Measurements from ENCODE around the gene ARHGAP24. TPM values are rescaled to one million over a fixed set of nuclear protein-coding genes. Genes with fewer than 3 reads are reported as not detected.
"Not testable (repeated sequence)": the region's sequence is repeated elsewhere in the genome, so short reads cannot be mapped to it uniquely, and the experiment has no call there.

Gene ARHGAP24
- total and polyA plus RNA-seq, 2 experiments from 2014 or later: 19.5 to 29.6 TPM

GRCh38 chr4:85658766-85659439 lies 184.0 kb downstream of the ARHGAP24 start:
- Histone ChIP-seq H3K4me3 (no peak overlapping the region), H3K9me3 (ENCODE audit: low read depth) (no peaks in the 10 kb centered on the region), H3K4me1 (ENCODE audit: insufficient read depth) (no peaks in the 10 kb centered on the region), H3K79me2 (no peaks in the 10 kb centered on the region), H3K27me3 (no peaks in the 10 kb centered on the region), H3K36me3 (replicated peaks; ENCODE audit: insufficient read depth, low read depth) (no peaks in the 10 kb centered on the region), H3K4me2 (no peak overlapping the region), H3K27ac (no peak overlapping the region), H4K20me1 (ENCODE audit: insufficient read depth, poor library complexity, severe bottlenecking) (no peaks in the 10 kb centered on the region), H3K9me2 (replicated peaks; ENCODE audit: insufficient read depth) (no peaks in the 10 kb centered on the region), H2AFZ (no peak overlapping the region)
- DNase-seq (ENCODE audit: low spot score): no peak
- 66% methylated on average over 6 of the region's 6 CpGs for WGBS (ENCODE audit: low lambda C conversion rate, missing lambda C conversion rate)
- no peak for TF ChIP-seq EZH2phosphoT487 (IDR thresholded peaks at IDR 0.05; ENCODE audit: low read depth, severe bottlenecking, unreplicated experiment)
- TF ChIP-seq CTCF (IDR thresholded peaks at IDR 0.05; ENCODE audit: poor library complexity): peak; percentile 12

- Histone ChIP-seq H3K27me3 (no peaks in the 10 kb centered on the region), H2AFZ (no peak overlapping the region), H3K4me3 (no peak overlapping the region), H3K4me1 (ENCODE audit: insufficient read depth) (no peaks in the 10 kb centered on the region), H3K9me3 (ENCODE audit: low read depth) (no peaks in the 10 kb centered on the region), H4K20me1 (ENCODE audit: insufficient read depth, poor library complexity, severe bottlenecking) (no peaks in the 10 kb centered on the region), H3K9me2 (replicated peaks; ENCODE audit: insufficient read depth) (no peaks in the 10 kb centered on the region), H3K27ac (no peak overlapping the region), H3K4me2 (no peak overlapping the region), H3K79me2 (no peaks in the 10 kb centered on the region), H3K36me3 (replicated peaks; ENCODE audit: insufficient read depth, low read depth) (no peaks in the 10 kb centered on the region)
- no peak for TF ChIP-seq CTCF (IDR thresholded peaks at IDR 0.05; ENCODE audit: poor library complexity)
- no peak for TF ChIP-seq EZH2 (IDR thresholded peaks at IDR 0.05; ENCODE audit: borderline replicate concordance)
- no peak for TF ChIP-seq EZH2phosphoT487 (IDR thresholded peaks at IDR 0.05; ENCODE audit: low read depth, severe bottlenecking, unreplicated experiment)
- no peak for DNase-seq (ENCODE audit: low spot score)
- WGBS (ENCODE audit: low lambda C conversion rate, missing lambda C conversion rate): 57% methylated on average over 3 of the region's 3 CpGs
Observed at GRCh38 chr4:85659610-85660218, 184.8 kb downstream of the ARHGAP24 start.

DNA sequence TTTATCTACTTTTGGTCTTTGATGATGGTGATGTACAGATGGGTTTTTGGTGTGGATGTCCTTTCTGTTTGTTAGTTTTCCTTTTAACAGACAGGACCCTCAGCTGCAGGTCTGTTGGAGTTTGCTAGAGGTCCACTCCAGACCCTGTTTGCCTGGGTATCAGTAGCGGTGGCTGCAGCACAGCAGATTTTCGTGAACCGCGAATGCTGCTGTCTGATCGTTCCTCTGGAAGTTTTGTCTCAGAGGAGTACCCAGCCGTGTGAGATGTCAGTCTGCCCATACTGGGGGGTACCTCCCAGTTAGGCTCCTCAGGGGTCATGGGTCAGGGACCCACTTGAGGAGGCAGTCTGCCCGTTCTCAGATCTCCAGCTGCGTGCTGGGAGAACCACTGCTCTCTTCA lies 191.7 kb downstream of the ARHGAP24 start:
- not testable (repeated sequence) for H3K36me3 ChIP-seq (replicated peaks; ENCODE audit: insufficient read depth, low read depth); H3K9me3 ChIP-seq (ENCODE audit: low read depth); H4K20me1 ChIP-seq (ENCODE audit: insufficient read depth, poor library complexity, severe bottlenecking); H3K4me2 ChIP-seq; H3K27ac ChIP-seq; H3K4me3 ChIP-seq; H2AFZ ChIP-seq; H3K79me2 ChIP-seq; H3K9me2 ChIP-seq (replicated peaks; ENCODE audit: insufficient read depth); H3K4me1 ChIP-seq (ENCODE audit: insufficient read depth); H3K27me3 ChIP-seq; DNase-seq (ENCODE audit: low spot score)
- 98% methylated on average over 8 of the region's 8 CpGs for WGBS (ENCODE audit: low lambda C conversion rate, missing lambda C conversion rate)

GRCh38 chr4:85669204-85669603 lies 194.3 kb downstream of the ARHGAP24 start:
- no peak for DNase-seq (ENCODE audit: low spot score)
- Histone ChIP-seq H3K27me3 (no peaks in the 10 kb centered on the region), H3K4me3 (no peak overlapping the region), H4K20me1 (ENCODE audit: insufficient read depth, poor library complexity, severe bottlenecking) (no peaks in the 10 kb centered on the region), H3K9me2 (replicated peaks; ENCODE audit: insufficient read depth) (no peaks in the 10 kb centered on the region), H3K4me2 (no peak overlapping the region), H3K79me2 (no peaks in the 10 kb centered on the region), H3K4me1 (ENCODE audit: insufficient read depth) (no peaks in the 10 kb centered on the region), H3K9me3 (ENCODE audit: low read depth) (no peaks in the 10 kb centered on the region), H3K27ac (no peak overlapping the region), H2AFZ (no peak overlapping the region), H3K36me3 (replicated peaks; ENCODE audit: insufficient read depth, low read depth) (no peaks in the 10 kb centered on the region)
- TF ChIP-seq CTCF (IDR thresholded peaks at IDR 0.05; ENCODE audit: poor library complexity) (no peak), EZH2phosphoT487 (IDR thresholded peaks at IDR 0.05; ENCODE audit: low read depth, severe bottlenecking, unreplicated experiment) (no peak), EZH2 (IDR thresholded peaks at IDR 0.05; ENCODE audit: borderline replicate concordance) (no peak)
- WGBS (ENCODE audit: low lambda C conversion rate, missing lambda C conversion rate): 98% methylated on average over 3 of the region's 3 CpGs
